ENCODE results near the gene IGSF21.

The IGSF21 gene

GRCh38 chr1:18109756-18110597, 2.4 kb downstream of the IGSF21 start:
- TF ChIP-seq CTCF (conservative IDR thresholded peaks at IDR 0.05; ENCODE audit: low read depth) = no peak
- ChIA-PET POLR2A (ENCODE audit: low non-redundant PET) (no interaction called here), CTCF (no interaction called here)
- no peak overlapping the region for H3K27ac ChIP-seq
- DNase-seq (ENCODE audit: low spot score) = no peak

GRCh38 chr1:18110598-18110939, 3.0 kb downstream of the IGSF21 start:
- H3K27ac ChIP-seq = no peak overlapping the region
- CTCF ChIA-PET = no interaction called here
- POLR2A ChIA-PET (ENCODE audit: low non-redundant PET) = no interaction called here

GRCh38 chr1:18110968-18111367, 3.4 kb downstream of the IGSF21 start:
- DNase-seq (ENCODE audit: low spot score) = no peak
- H3K27ac ChIP-seq = no peak overlapping the region
- ChIA-PET POLR2A (ENCODE audit: low non-redundant PET) (no interaction called here), CTCF (interaction anchor here (0.7 kb wide), 1 partner anchor 114 kb away, joined by 3 read pairs; no protein-coding TSS in a partner anchor)
- TF ChIP-seq CTCF (conservative IDR thresholded peaks at IDR 0.05; ENCODE audit: low read depth) = no peak

More at GRCh38 chr1:18110598-18110939, 3.0 kb downstream of the IGSF21 start:
- no peak for TF ChIP-seq CTCF (conservative IDR thresholded peaks at IDR 0.05; ENCODE audit: low read depth)
- DNase-seq (ENCODE audit: low spot score) = no peak

- no peak for TF ChIP-seq CTCF (conservative IDR thresholded peaks at IDR 0.05; ENCODE audit: low read depth)
- H3K27ac ChIP-seq = no peak overlapping the region
- POLR2A ChIA-PET (ENCODE audit: low non-redundant PET) = no interaction called here
- CTCF ChIA-PET = interaction anchor here (0.5 to 0.7 kb wide), 2 partner anchors 113 to 496 kb away, joined by 3 read pairs; no protein-coding TSS in a partner anchor
- no peak for DNase-seq (ENCODE audit: low spot score)
Measured at GRCh38 chr1:18111605-18112297, 4.2 kb downstream of the IGSF21 start.

- no peak overlapping the region for H3K27ac ChIP-seq
- DNase-seq (ENCODE audit: low spot score) = no peak
- ChIA-PET POLR2A (ENCODE audit: low non-redundant PET) (no interaction called here), CTCF (no interaction called here)
- TF ChIP-seq CTCF (conservative IDR thresholded peaks at IDR 0.05; ENCODE audit: low read depth) = no peak
Measured at GRCh38 chr1:18112611-18113010, 5.0 kb downstream of the IGSF21 start.

- CTCF ChIA-PET = interaction anchor here (0.5 kb wide), 1 partner anchor 461 kb away, joined by 6 read pairs; no protein-coding TSS in a partner anchor
- POLR2A ChIA-PET (ENCODE audit: low non-redundant PET) = no interaction called here
- TF ChIP-seq CTCF (conservative IDR thresholded peaks at IDR 0.05; ENCODE audit: low read depth) = no peak
- DNase-seq (ENCODE audit: low spot score) = no peak
- no peak overlapping the region for H3K27ac ChIP-seq
Measured at GRCh38 chr1:18114726-18115410, 7.3 kb downstream of the IGSF21 start.
